HG02938 (cell line): Measurements from ENCODE around the gene GPS1.

Experiments used
- ATAC-seq: cut with Tn5 transposase; IDR thresholded peaks from one replicate; pipeline ENCODE4 v1.9.1; 2021; ENCODE audit warnings: mild to moderate bottlenecking, moderate library complexity; ENCODE audit not compliant: unreplicated experiment

Gene GPS1

GRCh38 chr17:82098169-82098938, 46.7 kb downstream of the GPS1 start, which contains the start of gene FASN:
Gene FASN, minus strand, starts transcription at chr17:82098236. Its CDS starts 1,791 bp downstream, at chr17:82096445.
- ATAC-seq, result peak; percentile 60

GRCh38 chr17:82098939-82099763, 47.5 kb downstream of the GPS1 start:
- peak; percentile 2 for ATAC-seq

GRCh38 chr17:82100502-82101298, 49.0 kb downstream of the GPS1 start:
- no peak for ATAC-seq

GRCh38 chr17:82101301-82101715, 49.6 kb downstream of the GPS1 start:
- no peak for ATAC-seq

GRCh38 chr17:82101767-82102679, 50.3 kb downstream of the GPS1 start:
- no peak for ATAC-seq

GRCh38 chr17:82103553-82104451, 52.1 kb downstream of the GPS1 start:
- ATAC-seq, result no peak

- no peak for ATAC-seq
Measured at GRCh38 chr17:82104797-82105416, 53.2 kb downstream of the GPS1 start.

- ATAC-seq, result no peak
Measured at GRCh38 chr17:82105417-82105881, 53.8 kb downstream of the GPS1 start.

- peak; percentile 79 for ATAC-seq
Measured at GRCh38 chr17:82105882-82106687, 54.4 kb downstream of the GPS1 start.

- no peak for ATAC-seq
Measured at GRCh38 chr17:82106688-82107305, 55.1 kb downstream of the GPS1 start.
